MM.1S (cell line): ENCODE results near the gene ERF.

ENCODE experiments used
- CTCF ChIP-seq: fragments of 300-600 bp; sonication (generic); IDR thresholded peaks from 2 replicates; pipeline ENCODE4 v1.5.1; 2016; ENCODE audit warnings: antibody characterized with exemption, low read length, mixed read lengths
- EZH2phosphoT487 ChIP-seq: fragments of 300-600 bp; sonication (generic); IDR thresholded peaks from 2 replicates; pipeline ENCODE4 v1.6.1; 2018; ENCODE audit warnings: antibody characterized with exemption, low read length

- TF ChIP-seq CTCF = no peak
- TF ChIP-seq EZH2phosphoT487 = no peak
Observed at GRCh38 chr19:42207767-42208271, 47.1 kb downstream of the ERF start.
